GM21390 (cell line): Measurements from ENCODE around the gene PAAF1.

Experiments
- ATAC-seq: cut with Tn5 transposase; IDR thresholded peaks from one replicate; pipeline ENCODE4 v1.9.1; 2021; ENCODE audit not compliant: unreplicated experiment

The PAAF1 gene

GRCh38 chr11:73876424-73877310 is at the start of gene PAAF1, which contains the start of gene COA4:
TSS of gene PAAF1 (plus strand) at chr11:73876999. CDS start at chr11:73877022, 23 bp downstream.
TSS of gene COA4 (minus strand) at chr11:73876846. CDS start at chr11:73873378, 3,468 bp downstream.
- ATAC-seq, result peak; percentile 94

GRCh38 chr11:73830261-73830660 is 46.5 kb upstream of the PAAF1 start:
- no peak for ATAC-seq

GRCh38 chr11:73833067-73833466 is 43.7 kb upstream of the PAAF1 start:
- ATAC-seq, result no peak

- no peak for ATAC-seq
These were observed 38.2 kb upstream of the PAAF1 start for GRCh38 chr11:73838443-73839122.

GRCh38 chr11:73839123-73839457 is 37.7 kb upstream of the PAAF1 start:
- no peak for ATAC-seq

- ATAC-seq, result no peak
These were observed 25.6 kb upstream of the PAAF1 start for GRCh38 chr11:73851046-73851764.

- no peak for ATAC-seq
These were observed 24.8 kb upstream of the PAAF1 start for GRCh38 chr11:73852049-73852448.

- no peak for ATAC-seq
These were observed 22.1 kb upstream of the PAAF1 start for GRCh38 chr11:73854680-73855079.

- no peak for ATAC-seq
These were observed 20.7 kb upstream of the PAAF1 start for GRCh38 chr11:73856031-73856567.

- ATAC-seq, result no peak
These were observed 17.1 kb upstream of the PAAF1 start for GRCh38 chr11:73859671-73860070.

- ATAC-seq, result no peak
These were observed 16.6 kb upstream of the PAAF1 start for GRCh38 chr11:73860202-73860601.

GRCh38 chr11:73862986-73863385 is 13.8 kb upstream of the PAAF1 start:
- ATAC-seq, result no peak

- no peak for ATAC-seq
These were observed 10.7 kb upstream of the PAAF1 start for GRCh38 chr11:73866095-73866579.

- ATAC-seq, result no peak
These were observed 10.2 kb upstream of the PAAF1 start for GRCh38 chr11:73866586-73866996.

- ATAC-seq, result no peak
These were observed 7.4 kb upstream of the PAAF1 start for GRCh38 chr11:73869332-73869949.

- no peak for ATAC-seq
These were observed 6.5 kb upstream of the PAAF1 start for GRCh38 chr11:73870261-73870660.

GRCh38 chr11:73872749-73873357 is 3.9 kb upstream of the PAAF1 start:
- ATAC-seq, result no peak

- ATAC-seq, result no peak
These were observed 1.4 kb upstream of the PAAF1 start for GRCh38 chr11:73875380-73875779.

GRCh38 chr11:73875840-73876239 is 959 bp upstream of the PAAF1 start:
- ATAC-seq, result no peak

GRCh38 chr11:73878771-73879170 is 2.0 kb downstream of the PAAF1 start:
- no peak for ATAC-seq
